HG02943 (cell line): Measurements from ENCODE around the gene SIRT5.
A peak's percentile ranks its signal among the peaks of the same experiment; 100 is the strongest.

Experiments
- ATAC-seq: cut with Tn5 transposase; IDR thresholded peaks from one replicate; pipeline ENCODE4 v1.9.1; 2021; ENCODE audit warnings: mild to moderate bottlenecking, low read depth, moderate library complexity; ENCODE audit not compliant: unreplicated experiment

The SIRT5 gene

GRCh38 chr6:13586603-13587542, 12.5 kb downstream of the SIRT5 start:
- ATAC-seq = no peak

- ATAC-seq = no peak
These were observed 15.4 kb downstream of the SIRT5 start for GRCh38 chr6:13589801-13590200.

- no peak for ATAC-seq
These were observed 16.3 kb downstream of the SIRT5 start for GRCh38 chr6:13590574-13591153.

- no peak for ATAC-seq
These were observed 17.0 kb downstream of the SIRT5 start for GRCh38 chr6:13591205-13591921.

DNA sequence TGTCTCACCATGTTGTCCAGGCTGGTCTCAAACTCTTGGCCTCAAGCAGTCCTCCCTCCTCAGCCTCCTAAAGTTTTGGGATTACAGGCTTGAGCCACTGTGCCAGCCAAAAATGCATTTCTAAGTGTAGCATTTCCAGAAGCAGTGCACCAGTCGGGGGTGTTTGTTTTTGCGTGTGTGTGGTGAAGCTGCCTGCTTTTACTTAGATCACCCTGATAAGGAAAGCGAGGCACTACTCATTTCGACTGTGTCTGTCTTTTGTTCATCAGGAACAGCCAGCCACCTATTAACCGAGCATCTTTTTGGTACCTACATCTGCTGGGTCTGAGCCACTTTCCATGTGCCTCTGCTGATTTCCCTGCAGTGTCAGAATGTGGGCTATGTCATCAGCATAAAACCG, 18.7 kb downstream of the SIRT5 start:
- no peak for ATAC-seq

GRCh38 chr6:13593720-13594119, 19.3 kb downstream of the SIRT5 start:
- ATAC-seq = no peak

DNA sequence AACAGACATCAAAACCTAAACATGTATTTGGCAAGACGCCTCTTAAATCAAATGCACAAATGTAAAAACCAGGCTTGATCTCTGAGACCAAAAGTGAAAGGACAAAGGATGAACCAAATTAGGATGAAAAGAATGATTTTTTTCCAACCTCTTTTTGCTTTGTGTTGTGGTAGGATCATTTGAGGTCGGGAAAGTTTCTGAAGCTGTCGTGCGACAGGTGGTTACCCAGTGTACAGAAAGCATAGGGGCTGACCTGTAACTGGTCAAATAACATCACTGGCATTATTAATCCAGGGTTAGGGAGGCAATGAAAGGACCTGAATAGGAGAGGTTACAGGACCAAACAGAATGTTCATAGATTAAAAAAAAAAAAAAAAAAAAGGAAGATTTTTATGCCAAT, 22.7 kb downstream of the SIRT5 start:
- no peak for ATAC-seq

DNA sequence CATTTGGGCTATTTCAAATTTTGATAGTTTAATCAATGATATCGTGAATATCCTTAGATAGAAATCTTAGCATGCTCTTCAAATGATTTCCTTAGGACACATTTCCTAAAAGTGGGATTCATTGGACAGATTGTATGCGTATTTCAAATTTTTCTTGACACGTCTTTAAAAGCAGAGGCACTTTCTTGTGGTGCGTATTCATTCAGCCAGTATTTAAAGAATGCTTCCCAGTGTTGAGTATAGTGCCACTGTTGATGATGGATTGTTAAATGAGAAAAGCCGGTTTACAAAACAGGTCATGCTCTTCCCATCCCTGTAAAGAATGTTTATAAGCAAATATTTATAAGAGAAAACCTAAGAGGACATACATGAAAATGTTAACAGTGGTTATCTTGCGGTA, 25.6 kb downstream of the SIRT5 start:
- ATAC-seq = no peak

DNA sequence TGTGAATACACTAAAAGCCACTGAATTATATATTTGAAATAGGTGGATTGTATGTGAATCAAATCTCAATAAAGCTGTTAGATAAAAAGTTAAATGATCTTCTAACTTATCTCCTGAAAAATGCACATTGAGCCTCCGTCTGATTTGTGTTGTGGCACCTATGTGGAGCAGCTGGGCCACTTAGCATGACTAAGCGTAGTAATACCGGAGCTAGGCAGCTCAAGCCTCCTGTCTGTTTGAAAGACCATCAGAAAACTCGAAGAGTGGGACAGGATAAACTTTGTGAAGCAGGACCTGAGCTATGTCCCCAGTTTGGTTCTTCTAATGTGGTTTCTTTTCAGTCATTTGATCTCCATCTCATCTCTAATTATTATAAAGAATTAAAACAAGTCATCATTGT, 29.7 kb downstream of the SIRT5 start:
- ATAC-seq = no peak

DNA sequence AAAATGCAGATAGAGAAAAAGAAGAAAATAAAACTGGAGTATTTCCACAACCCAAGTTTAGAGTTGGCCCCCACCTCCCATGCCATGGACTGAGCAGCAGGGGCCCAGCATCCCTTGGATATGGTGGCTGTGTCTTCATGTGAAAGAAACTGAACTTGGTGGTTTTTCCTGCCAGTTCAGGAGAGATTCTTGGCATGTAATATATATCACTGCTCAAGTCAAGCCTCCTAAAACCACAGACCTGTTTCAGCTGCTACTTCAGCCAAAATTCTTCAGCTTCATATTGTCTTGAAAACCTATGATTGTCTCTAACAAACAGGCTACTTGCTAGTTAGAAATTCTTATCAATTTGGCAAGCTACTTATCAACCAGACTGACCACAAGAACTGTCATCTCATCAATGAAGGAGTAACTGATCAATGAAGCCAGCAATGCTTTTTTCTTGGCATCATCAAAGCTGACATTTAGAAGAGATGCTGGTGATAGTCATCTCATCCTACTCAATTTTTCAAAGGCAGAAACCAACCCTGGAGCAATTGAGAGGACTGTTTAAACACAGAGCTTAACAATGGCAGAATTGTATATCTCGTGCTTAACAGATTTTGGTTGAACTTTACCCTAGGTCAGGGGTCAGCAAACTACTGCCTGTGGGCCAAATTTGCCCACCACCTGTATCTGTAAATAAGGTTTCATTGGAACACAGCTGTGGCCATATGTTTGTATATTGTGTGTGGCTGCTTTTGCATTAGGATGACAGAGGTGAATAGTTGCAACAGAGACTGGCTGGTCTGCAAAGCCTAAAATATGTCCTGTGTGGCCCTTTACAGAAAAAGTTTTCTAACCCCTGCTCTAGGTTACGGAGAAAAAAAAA, 30.4 kb downstream of the SIRT5 start:
- ATAC-seq = no peak

GRCh38 chr6:13605634-13606033, 31.2 kb downstream of the SIRT5 start:
- no peak for ATAC-seq

DNA sequence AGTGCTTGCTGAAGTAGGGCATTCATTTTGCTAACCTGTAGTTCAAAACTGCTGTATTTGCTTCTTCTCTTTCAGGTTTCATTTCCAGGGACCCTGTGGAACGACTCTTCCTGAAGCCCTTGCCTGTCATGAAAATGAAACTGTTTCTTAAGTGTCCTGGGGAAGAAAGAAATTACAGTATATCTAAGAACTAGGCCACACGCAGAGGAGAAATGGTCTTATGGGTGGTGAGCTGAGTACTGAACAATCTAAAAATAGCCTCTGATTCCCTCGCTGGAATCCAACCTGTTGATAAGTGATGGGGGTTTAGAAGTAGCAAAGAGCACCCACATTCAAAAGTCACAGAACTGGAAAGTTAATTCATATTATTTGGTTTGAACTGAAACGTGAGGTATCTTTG, 37.3 kb downstream of the SIRT5 start:
- no peak for ATAC-seq

DNA sequence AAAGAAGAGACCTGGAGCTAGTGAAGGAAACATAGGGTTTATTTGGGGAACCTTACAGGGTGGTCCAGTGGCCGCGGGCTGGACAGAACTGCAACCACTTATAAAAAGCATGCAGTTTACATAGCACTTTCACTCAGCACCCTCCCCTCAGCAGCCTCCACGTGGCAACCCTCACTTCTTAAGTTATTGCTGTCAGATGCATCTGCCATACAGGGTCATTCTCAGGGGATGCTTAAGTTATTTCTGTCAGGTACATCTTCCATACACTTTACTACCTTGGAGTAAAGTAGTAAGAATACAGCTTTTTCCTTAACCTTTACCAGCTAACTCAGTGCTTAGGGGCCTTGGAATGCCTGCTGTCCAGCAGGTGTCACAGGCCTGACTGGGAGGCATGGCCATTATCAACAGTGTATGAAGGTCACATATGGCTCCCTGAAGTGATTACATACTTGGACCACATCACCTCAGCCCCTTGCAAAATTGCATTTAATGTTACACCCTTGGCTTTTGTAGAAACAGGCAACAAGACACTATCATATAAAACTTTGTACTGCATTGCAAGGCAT, 38.7 kb downstream of the SIRT5 start:
- no peak for ATAC-seq

- peak; percentile 19 for ATAC-seq
These were observed 39.9 kb downstream of the SIRT5 start for GRCh38 chr6:13614126-13614925.

GRCh38 chr6:13614926-13615791, 40.8 kb downstream of the SIRT5 start, which contains the start of gene NOL7:
Gene NOL7 (plus strand): TSS chr6:13615335. CDS start chr6:13615359, 24 bp downstream.
- ATAC-seq = peak; percentile 83

- no peak for ATAC-seq
These were observed 41.4 kb downstream of the SIRT5 start for GRCh38 chr6:13615792-13616120.

GRCh38 chr6:13617066-13617465, 42.7 kb downstream of the SIRT5 start:
- no peak for ATAC-seq

GRCh38 chr6:13624871-13625288, 50.5 kb downstream of the SIRT5 start:
- ATAC-seq = no peak
